Prostate gland (tissue), 2 donors: Measurements from ENCODE around the gene MSMP.

Experiments used
- POLR2A ChIP-seq: fragments of 450-650 bp; IDR thresholded peaks from one replicate; pipeline ENCODE4 v1.6.1; 2016; ENCODE audit warnings: antibody characterized with exemption, mild to moderate bottlenecking
- TF ChIP-seq, protein P1 (sequence below), 4 experiments: fragments of 200-600 bp in 2 of 4; fragments of 450-650 bp in 2 of 4; sonication (generic) in 2 of 4; IDR thresholded peaks; 1 replicate in 3 of 4; 2 replicates in 1 of 4; pipeline ENCODE4 v1.5.1; 2016 to 2019; ENCODE audit warnings: antibody characterized with exemption in 4 of 4, mild to moderate bottlenecking in 2 of 4, moderate library complexity in 2 of 4

DNA sequence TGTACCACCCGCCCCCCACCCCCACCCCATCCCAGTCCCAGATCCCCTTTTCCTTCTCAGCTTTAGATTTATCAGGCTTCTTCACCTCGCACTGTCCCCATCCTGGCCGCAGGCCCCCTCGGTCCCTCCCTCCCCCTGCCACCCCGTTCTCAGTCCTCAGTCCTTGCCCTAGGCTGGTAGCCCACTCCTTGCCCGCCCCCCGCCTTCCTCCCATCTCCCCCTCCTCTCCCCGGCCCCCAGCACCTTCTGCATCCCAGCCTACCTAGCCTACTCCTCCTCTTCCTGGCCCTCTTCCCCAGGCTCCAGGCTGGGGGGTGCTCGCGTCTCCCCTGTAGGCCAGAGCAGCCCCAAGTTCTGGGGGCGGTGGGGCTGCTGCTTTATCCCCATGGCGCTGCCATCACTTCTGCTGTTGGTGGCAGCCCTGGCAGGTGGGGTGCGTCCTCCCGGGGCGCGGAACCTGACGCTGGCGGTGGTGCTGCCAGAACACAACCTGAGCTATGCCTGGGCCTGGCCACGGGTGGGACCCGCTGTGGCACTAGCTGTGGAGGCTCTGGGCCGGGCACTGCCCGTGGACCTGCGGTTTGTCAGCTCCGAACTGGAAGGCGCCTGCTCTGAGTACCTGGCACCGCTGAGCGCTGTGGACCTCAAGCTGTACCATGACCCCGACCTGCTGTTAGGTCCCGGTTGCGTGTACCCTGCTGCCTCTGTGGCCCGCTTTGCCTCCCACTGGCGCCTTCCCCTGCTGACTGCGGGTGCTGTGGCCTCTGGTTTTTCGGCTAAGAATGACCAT, 38.1 kb upstream of the MSMP start:
- TF ChIP-seq, protein P1, sequence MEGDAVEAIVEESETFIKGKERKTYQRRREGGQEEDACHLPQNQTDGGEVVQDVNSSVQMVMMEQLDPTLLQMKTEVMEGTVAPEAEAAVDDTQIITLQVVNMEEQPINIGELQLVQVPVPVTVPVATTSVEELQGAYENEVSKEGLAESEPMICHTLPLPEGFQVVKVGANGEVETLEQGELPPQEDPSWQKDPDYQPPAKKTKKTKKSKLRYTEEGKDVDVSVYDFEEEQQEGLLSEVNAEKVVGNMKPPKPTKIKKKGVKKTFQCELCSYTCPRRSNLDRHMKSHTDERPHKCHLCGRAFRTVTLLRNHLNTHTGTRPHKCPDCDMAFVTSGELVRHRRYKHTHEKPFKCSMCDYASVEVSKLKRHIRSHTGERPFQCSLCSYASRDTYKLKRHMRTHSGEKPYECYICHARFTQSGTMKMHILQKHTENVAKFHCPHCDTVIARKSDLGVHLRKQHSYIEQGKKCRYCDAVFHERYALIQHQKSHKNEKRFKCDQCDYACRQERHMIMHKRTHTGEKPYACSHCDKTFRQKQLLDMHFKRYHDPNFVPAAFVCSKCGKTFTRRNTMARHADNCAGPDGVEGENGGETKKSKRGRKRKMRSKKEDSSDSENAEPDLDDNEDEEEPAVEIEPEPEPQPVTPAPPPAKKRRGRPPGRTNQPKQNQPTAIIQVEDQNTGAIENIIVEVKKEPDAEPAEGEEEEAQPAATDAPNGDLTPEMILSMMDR (IDR thresholded peaks at IDR 0.05) = no peak
- TF ChIP-seq POLR2A = no peak
